Left hindlimb (tissue), 1 donor: ENCODE measurements around the gene TBCD.

ENCODE experiments used
- DNase-seq: peaks from one replicate; pipeline ENCODE4 v3.0.0-alpha.2; 2018

Gene TBCD

DNA sequence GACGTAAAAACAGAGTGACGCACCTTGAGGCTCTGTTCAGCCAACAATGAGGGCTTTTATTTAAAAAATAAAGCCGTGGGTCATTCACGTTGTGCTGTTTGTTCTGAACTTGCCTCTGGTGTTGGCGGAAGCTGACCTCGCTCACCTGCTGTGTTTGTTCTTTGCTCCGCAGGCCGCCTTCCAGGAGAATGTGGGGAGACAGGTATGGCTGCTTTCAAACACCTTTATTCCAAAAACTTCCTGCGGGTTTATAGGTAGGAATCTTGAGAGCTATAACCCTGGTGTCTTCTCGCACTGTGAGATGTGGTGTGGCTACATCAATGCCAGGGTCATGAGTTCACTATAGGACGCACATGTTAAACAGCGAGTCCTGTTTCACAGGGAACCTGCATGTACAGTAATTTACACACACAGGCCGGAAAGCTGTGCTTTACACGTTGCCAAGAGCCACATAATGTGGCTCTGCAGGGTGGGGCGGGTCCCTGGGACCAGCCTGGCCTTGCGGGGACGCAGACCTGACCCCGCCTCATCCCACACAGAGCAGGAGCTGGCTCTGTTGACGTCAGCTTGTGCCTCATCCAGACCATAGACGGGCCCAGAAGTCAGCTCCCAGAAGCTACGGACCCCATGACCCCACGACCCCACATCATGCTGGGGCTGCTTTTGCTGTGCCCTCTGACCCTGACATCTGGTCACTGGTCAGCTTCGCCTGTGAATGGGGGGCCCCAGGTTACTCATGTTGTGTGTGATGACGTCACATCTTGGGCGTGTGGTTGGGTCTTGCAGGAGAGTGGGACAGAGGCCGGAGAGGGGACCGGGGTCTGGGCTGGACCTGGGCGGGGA, 137.9 kb downstream of the TBCD start:
- DNase-seq = no peak

DNA sequence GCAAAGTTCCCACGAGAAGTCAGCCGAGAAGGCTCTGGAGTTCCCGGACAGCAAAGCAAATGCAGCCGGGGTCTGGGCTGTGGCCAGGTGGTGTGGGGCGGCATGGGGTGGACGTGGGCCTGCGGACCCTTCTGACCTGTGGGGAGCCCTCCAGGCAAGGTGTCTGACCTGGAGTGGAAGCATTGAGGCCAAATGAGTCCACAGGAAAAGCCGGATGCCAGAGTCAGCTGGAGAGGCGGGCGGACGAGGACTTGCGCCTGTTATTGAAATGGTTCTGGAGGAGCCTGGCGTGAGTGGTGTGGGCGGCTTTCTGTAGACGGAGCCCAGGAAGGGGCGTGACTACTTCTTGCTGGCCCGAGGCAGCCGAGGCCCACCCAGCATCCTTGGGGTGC, 138.5 kb downstream of the TBCD start:
- no peak for DNase-seq

DNA sequence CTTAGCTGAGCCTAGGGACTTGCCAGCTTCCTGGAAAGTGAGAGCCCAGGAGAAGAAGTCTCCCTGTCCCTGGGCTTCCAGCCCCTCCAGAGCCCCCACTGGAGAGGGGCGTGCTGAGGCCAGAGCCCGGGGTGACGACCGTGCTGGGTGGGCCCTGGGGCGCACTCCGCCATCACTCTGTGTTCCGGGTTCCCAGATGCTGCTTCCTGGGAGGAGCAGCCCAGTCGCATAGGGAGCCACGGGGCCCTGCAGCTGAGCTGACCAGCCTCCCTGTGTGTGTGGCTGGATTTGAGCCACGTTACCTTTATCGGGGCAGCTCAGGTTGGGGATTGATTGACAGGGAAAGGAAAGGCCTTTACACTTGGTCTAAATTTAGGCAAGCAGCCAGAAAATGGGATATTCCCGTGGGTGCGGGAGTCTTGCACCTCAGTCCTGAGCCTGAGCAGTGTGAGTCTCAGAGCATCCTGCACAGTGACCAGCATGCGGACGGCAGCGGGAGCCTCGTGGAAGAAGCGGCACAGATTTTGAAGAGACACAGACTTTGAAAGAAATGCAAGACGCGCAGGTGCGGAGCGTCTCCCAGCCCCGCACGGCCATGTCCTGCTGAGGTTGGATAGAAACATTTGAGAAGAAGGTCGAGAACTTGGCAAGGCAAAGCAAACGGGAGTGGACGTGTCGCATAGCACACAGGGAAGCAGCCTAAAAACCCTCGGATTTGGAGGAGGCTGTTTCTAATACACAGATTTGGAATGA, 139.2 kb downstream of the TBCD start:
- DNase-seq = no peak

DNA sequence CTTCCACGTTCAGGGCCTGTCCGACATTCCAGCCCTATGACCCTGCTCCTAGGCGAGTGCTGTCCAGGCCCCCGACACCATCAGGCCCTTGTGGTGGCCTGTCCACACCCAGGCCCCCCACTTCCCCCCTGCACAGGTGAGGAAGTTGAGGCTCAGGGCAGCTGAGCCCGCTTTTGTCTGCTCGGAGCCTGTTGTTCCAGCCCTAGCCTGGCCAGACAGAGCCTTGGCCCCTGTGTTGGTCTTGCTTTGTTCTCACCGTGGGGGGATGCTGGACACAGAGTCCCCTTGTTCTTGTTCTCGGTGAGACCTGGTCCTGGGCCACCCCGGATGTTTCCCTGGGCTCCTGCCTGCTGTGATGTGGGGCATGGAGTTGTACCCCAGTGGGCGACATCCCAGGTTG, 140.0 kb downstream of the TBCD start:
- no peak for DNase-seq

DNA sequence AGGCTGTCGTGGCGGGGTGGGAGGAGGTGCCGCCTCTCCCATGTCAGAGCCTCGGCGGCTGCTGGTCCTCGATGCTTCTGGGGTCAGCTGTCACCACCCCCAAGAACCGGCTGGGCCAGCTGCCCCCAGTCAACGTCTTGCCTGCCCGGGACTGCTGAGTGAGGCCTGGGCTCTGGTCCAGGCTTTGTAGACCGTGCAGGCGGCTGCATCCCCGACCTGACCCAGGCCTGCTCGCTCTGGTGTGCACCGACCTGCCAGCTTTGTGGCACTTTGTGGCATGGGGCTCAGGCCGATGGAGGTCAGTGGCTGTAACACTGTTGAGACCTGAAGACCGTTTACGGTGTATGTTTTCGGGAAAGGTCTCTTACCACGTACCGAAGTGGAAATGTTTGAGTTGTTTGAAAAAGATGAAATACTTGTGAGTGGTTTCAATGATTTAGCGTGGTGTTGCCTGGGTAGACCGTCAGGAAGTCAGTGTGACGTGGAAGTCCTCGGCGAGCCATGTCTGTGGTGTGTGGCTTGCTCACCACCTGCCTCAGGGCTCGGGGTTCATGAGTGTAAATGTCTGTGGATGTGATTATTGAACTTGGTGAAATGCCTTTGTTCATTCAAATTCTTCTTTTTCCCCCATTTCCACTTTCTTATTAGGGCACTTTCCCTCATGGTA, 141.2 kb downstream of the TBCD start:
- DNase-seq = no peak

DNA sequence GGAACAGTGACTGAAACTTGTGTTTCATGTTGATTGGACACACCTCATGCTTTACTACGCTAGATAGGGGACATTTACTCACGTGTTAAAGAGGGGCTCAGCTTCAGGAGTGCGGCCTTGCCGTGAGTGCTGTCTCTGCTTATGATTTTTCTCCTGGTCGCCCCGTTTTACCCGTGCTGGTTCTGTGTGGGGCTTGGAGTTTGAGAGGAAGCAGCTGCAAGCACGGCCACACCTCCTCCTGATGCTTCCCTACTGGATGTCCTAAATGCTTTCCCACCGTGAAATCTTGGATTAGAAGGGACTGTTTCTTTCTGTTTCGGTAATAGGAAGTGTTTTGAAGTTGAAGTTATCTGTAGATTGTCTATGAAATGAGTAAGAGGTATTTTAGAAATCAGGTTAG, 141.9 kb downstream of the TBCD start:
- DNase-seq = no peak

DNA sequence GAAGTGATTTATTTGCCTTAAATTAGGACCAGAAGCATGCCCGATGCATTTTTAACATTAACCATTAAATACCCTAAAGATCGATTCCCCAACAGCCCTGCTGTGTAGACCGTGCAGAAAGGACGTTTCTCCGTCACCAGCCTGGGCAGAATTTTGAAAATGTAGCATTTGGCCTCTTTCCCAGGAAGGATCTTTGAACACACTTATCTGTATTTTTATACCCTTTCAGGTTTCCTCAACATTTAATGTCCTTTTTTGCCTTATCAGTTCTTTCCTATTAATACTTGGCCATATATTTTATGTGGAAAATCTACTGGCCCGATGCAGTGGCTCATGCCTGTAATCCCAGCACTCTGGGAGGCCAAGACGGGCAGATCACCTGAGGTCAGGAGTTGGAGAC, 142.5 kb downstream of the TBCD start:
- DNase-seq = no peak

DNA sequence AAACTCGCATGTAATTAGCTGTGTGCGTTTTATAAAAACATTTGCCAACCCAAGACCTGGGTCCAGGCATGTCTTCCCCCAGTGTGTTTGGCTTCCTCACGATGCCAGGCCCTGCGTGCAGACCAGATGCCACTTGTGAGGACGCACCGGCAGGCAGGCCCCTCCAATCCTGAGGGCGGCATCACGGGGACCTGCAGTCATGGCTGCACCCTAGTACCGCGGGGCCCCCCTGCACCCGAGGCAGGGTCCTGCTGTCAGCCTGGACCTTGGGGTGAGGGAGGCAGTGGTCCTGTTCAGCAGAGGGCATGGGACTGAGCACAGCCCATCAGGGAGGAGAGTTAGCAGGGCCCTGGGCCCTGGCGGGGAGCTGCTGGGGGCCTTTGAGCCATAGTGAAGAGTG, 143.2 kb downstream of the TBCD start:
- no peak for DNase-seq

DNA sequence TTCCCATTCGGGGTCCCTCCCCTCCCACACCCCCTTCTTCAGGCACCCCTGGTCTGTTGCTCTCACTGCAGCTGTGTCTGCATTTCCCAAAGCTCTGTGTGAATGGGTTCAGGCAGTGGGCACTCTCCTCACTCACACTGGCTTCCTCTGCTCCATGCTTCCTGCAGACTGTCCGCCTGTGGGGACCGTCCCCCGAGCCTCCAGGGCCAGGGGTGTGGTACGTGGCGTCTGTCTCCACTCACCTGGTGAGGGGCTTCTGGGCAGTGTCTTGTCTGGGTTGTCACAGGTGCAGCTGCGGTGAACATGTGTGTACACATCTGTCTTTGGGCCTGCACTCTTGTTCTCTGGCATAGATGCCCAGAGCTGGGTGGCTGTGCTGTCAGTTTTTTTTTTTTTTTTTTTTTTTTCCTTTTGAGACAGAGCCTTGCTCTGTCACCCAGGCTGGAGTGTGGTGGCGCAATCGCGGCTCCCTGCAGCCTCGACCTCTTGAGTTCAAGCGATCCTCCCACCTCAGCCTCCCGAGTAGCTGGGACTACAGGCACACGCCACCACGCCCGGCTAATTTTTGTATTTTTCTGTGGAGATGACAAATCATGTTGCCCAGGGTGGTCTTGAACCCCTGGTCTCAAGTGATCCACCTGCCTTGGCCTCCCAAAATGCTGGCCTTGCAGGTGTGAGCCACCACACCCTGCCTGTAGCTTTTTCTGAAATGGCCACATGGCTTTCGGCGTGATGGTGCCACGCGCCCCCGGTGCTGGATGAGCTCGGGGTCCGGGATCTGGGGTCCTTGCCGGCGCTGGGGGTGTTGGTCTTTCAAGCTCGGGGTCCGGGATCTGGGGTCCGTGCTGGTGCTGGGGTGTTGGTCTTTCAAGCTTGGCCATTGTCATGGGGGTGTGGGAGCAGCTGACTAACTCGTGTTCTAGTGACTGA, 144.5 kb downstream of the TBCD start:
- DNase-seq = no peak

DNA sequence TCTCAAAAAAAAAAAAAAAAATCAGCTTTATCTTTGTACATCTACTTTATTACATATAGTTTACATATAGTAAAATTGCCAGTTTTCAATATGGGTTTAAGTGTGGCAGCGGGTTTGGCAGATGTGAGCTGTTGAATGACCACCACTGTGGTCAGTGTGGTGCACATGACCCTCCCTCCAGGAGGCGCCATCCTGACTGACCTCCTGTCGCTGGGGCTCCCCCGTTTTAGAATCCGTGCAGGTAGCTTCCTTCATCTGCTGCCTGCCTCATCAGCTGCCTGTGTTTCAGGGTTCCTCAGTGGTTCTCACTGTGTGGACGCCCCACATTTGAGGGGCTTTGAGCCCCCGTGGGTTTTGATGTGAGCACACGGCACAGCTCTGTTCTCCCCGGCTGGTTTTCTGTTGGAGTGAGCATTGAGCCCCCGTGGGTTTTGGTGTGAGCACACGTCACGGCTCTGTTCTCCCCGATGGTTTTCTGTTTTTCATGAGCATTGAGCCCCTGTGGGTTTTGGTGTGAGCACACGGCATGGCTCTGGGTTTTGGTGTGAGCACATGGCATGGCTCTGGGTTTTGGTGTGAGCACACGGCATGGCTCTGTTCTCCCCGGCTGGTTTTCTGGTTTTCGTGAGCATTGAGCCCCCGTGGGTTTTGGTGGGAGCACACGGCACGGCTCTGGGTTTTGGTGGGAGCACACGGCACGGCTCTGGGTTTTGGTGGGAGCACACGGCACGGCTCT, 145.8 kb downstream of the TBCD start:
- no peak for DNase-seq

DNA sequence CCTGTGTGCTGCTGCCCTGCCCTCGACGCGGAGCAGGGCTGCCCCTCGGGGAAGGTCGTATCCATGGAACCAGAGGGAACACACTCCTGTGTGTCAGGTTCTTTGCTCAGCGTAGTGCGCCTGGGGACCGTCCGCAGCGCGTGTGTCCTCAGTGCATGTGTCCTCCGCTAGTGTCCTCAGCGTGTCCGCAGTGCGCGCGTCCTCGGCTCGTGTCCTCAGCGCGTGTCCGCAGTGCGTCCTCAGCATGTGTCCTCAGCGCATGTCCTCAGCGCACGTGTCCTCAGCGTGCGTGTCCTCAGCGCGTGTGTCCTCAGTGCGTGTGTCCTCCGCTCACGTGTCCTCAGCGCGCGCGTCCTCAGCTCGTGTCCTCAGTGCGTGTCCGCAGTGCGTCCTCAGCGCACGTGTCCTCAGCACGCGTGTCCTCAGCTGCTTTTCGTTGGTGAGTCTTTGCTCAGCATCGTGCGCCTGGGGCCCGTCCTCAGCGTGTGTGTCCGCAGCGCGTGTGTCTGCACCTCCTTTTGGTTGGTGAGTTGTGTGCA, 147.2 kb downstream of the TBCD start:
- no peak for DNase-seq

DNA sequence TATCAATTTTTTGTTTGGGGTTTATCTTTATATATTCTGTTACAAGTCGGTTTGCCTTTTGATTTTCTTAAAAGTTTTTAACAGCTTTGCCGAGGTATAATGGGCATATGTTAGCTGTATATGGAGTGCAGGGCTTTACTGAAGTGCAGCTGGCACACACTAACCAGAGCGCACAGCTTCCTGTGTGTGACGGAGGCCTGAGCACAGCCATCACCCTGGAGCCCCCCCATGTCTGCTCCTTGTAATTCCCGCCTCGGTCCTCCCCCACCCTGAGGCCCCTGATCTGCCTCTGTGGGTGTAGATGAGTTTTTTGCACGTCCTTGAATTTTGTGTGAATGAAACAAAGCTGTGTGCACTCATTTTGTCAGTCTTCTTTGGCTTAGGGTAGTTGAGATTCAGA, 148.1 kb downstream of the TBCD start:
- no peak for DNase-seq

DNA sequence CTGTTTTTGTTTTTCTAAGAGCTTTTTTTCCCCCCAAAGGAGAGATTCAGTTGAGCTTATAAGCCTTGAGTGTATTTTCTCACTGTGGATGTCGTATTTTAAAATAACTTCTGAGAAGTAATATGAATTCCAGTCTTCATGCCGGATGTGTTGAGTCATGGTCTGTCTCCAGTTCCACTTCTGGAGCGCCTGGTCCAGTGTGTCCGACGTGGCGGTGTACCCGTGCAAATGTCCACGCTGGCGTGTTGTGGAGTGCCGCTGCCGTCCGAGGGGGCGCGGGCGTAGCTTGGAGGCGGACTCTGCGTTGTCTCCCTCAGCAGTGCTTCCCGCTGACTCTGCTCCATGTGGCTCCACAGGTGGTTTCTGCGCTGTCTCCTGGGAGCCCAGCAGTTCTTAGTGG, 148.9 kb downstream of the TBCD start:
- DNase-seq = no peak

DNA sequence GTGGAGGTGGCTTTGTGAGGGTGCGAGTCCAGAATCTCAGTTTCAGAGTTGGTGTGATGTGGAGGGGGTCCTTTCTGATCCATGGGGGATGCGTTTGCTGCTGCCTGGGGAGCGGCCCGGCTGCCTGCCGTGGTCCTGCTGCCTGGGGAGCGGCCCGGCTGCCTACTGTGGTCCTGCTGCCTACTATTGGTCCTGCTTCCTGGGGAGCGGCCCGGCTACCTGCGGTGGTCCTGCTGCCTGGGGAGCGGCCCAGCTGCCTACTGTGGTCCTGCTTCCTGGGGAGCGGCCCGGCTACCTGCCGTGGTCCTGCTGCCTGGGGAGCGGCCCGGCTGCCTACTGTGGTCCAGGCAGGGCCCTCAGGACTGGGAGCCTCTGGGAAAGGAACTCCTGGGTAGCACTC, 149.5 kb downstream of the TBCD start:
- DNase-seq = no peak

DNA sequence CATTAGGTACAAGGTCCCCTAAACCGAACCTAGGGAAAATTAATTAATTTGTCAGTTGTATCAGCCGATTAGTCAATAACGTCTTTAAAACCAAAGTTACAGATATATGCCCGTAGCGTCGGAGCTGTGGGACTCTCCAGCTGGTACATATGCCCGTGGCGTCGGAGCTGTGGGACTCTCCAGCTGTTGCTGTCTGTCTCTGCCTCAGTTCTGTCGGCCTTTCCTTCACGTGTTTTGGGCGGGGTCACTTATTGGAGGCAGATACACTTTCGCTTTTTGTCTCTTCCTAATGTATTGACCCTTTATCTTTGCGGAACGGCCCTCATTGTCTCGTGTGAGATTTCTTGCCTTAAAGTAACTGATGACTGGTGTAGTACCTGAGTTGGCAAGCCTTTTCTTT, 150.0 kb downstream of the TBCD start:
- no peak for DNase-seq

DNA sequence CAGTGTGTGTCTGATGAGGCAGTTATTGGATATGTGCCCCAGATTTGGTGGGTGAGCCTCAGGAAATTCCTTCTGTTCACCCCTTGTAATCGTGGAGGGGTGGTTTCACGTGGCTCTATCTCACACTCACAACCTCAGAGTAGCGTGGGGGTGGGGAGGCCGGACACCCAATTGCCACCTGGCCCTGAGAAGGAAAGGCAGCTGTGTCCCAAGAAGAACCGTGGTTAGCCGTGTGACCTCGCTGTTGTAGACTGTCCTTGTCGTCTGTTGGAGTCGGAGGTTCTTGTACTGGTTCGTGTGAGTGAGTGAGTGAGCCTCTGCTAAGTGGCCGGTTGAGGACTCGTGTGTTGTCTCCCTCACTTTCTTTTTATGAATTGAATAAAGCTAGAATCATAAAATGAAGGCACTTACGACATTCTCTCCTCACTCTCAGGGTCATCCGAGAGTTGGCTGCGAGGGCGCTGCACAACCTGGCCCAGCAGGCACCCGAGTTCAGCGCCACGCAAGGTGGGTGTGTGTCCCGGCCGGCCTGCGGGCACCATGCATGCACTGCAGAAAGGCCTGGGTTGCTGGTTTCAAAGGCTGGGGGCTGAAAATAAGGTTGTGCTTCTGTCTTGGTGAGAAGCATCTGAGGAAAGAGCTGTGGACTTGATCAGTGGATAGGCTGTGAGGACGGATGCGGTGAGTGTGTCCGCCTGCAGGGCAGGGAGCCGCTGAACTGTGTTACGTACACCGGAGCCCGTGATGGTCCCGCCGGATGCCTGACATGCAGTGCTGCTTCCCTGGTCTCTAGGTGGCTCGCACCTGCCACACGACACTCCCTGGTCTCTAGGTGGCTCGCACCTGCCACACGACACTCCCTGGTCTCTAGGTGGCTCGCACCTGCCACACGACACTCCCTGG, 151.4 kb downstream of the TBCD start:
- DNase-seq = no peak

DNA sequence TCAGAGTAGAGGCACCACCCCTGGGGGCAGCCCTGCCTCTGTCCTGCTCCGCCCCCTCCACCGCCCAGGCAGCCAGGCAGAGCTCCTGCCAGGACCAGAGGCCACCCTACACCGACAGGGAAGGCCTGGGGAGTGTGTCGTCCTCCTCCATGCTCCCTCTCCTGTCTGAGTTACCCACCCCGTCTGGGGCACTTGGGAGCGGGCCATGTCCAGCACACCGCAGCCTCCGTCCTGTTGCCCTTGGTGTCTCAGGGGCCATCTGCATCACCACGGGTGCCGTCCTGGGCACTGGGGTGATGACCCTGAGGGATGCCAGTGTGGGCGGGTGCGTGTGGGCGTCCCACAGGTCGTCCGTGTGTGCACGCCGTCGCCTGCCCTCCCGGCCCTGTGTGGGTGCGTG, 153.3 kb downstream of the TBCD start:
- no peak for DNase-seq

DNA sequence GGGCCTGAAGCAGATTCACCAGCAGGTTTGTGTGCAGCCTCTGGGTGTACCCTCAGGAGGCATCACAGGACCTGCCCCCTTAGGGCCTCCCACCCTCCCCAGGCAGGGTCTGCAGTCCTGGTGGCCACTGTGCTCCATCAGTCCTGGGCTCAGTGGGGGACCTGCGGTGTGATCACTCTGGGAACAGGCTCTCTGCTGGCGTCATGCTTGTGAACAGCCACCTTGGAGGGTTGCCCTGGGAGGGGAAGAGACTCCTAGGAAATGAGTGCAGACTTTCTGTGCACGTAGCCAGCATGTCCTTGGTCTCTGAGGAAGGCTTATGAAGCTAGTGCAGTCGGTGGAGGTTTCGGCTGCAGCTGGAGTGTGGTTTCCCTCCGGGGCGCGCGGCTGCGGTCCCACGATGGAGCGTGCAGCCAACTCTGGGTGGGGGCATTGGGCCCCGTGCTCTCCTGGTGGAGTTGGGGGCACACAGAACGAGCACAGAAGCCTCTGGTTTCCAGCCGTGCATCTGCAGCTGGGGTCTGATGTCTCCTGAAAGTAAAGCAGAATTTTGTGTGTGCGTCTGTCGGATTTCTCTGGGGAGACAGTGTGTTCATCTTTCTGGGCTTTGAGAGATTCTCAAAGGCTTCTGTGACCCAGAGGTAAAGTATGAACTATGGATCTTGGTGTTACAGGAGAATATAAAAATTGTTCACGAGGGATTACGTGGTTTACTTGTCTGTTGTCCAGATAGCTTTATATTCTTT, 156.1 kb downstream of the TBCD start:
- DNase-seq = no peak

DNA sequence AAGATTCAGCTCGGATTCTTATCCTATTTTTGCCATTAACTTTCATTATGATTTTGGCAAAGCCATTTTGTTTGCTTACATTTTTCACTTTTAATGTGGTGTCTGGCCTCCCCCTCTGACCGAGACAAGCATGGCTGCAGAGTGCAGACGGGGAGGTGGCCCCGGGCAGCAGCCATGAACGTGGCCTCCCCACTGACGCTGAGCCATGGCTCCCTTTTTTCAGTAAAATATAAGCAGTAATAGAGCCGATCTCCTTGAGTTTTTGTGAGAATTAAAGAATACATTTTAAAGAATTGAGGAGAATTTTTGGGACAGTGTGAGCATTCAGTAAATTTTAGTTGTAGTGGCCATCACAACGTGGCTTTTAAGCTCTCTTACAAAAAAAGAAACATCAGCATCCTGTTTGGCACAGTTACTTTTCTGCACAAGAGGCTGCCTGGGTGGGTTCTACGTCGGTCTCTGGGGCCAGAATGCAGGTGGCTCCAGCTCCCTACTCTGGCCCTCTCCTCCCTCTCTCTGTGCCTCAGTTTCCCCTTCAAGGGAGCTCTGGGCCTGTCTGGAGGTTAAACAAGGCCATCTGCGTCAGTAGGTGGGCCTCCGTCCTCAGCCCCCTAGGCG, 156.8 kb downstream of the TBCD start:
- no peak for DNase-seq
